A549 (cell line): Measurements from ENCODE around the gene BMP7. TPM values are rescaled to one million over a fixed set of nuclear protein-coding genes. Genes with fewer than 3 reads are reported as not detected.
A peak's percentile ranks its signal among the peaks of the same experiment; 100 is the strongest.

Source experiments
- ATAC-seq, 2 experiments: fragments of 200-7000 bp in 1 of 2; fragments of >200 bp in 1 of 2; cut with Nextera tagmentation in 1 of 2; cut with Tn5 transposase in 1 of 2; 3 replicates each; pipeline versions ENCODE4 v1.8.0 to v1.9.1; 2018 to 2020; ENCODE audit warnings: mild to moderate bottlenecking in 1 of 2, moderate library complexity in 1 of 2
- CTCF ChIA-PET: fragments of 300-600 bp; sonication (Branson Sonifier 250); formaldehyde crosslinking; extraction: SDS; loops from one replicate; lab custom pipeline; 2021; ENCODE audit warnings: antibody characterized with exemption, inconsistent platforms; lab: Yijun Ruan, JAX
- POLR2A ChIA-PET: fragments of 350-600 bp; formaldehyde crosslinking; extraction: SDS; loops from one replicate; lab custom pipeline; 2021; ENCODE audit warnings: antibody characterized with exemption, inconsistent platforms; lab: Yijun Ruan, JAX
- DNase-seq, 2 experiments: peaks; one replicate each; pipeline versions ENCODE4 v3.0.0 to v3.0.0-alpha.2; 2011 to 2016; ENCODE audit warnings: low read depth in 1 of 2, low spot score in 1 of 2
- FAIRE-seq: peaks from 2 replicates; lab custom pipeline; 2011; peaks lifted over from hg19 to GRCh38; lab: Jason Lieb, UNC
- H3K27ac ChIP-seq, 2 experiments: fragments of >200 bp; sonication (Bioruptor Twin); formaldehyde crosslinking; 3 replicates each; pipeline ENCODE4 v1.5.1; 2016 to 2017
- H3K4me1 ChIP-seq: fragments of >200 bp; sonication (Bioruptor Twin); formaldehyde crosslinking; 3 replicates; pipeline ENCODE4 v1.6.1; 2016
- H3K4me2 ChIP-seq: fragments of >200 bp; sonication (Bioruptor Twin); formaldehyde crosslinking; 3 replicates; pipeline ENCODE4 v1.6.1; 2016
- H3K4me3 ChIP-seq: fragments of >200 bp; sonication (Bioruptor Twin); formaldehyde crosslinking; 3 replicates; pipeline ENCODE4 v1.5.1; 2016
- H3K9me3 ChIP-seq: fragments of >200 bp; sonication (Bioruptor Twin); formaldehyde crosslinking; 3 replicates; pipeline ENCODE4 v1.6.1; 2016
- ATOH8 ChIP-seq: fragments of 250-450 bp; sonication (Bioruptor Pico); IDR thresholded peaks from 2 replicates; pipeline ENCODE4 v1.5.0; 2020; ENCODE audit warnings: low read depth, mild to moderate bottlenecking, moderate library complexity
- CBX2 ChIP-seq: fragments of 200-600 bp; sonication (generic); IDR thresholded peaks from 2 replicates; pipeline ENCODE4 v1.6.1; 2016; ENCODE audit warnings: low read depth, mild to moderate bottlenecking, borderline replicate concordance
- CEBPB ChIP-seq, 2 experiments: fragments of >200 bp in 1 of 2; sonication (Bioruptor Twin) in 1 of 2; formaldehyde crosslinking in 1 of 2; IDR thresholded peaks; 2 replicates each; pipeline ENCODE4 v1.6.1; 2012 to 2016
- FOXS1 ChIP-seq: fragments of 250-450 bp; sonication (Bioruptor Pico); IDR thresholded peaks from 2 replicates; pipeline ENCODE4 v1.5.0; 2020; ENCODE audit warnings: mild to moderate bottlenecking, moderate library complexity
- GATA3 ChIP-seq: IDR thresholded peaks from 2 replicates; pipeline ENCODE4 v1.6.1; 2012; ENCODE audit warnings: borderline replicate concordance
- HDAC2 ChIP-seq: fragments of 200-600 bp; sonication (generic); IDR thresholded peaks from 2 replicates; pipeline ENCODE4 v1.6.1; 2016
- HOXA7 ChIP-seq: fragments of 250-450 bp; sonication (Bioruptor Pico); IDR thresholded peaks from 2 replicates; pipeline ENCODE4 v1.5.0; 2020; ENCODE audit warnings: mild to moderate bottlenecking, moderate library complexity
- JUNB ChIP-seq: fragments of >200 bp; sonication (Bioruptor Twin); formaldehyde crosslinking; IDR thresholded peaks from 2 replicates; pipeline ENCODE4 v1.6.1; 2016
- KDM1A ChIP-seq: fragments of 200-600 bp; sonication (generic); IDR thresholded peaks from 2 replicates; pipeline ENCODE4 v1.6.1; 2016; ENCODE audit warnings: low read depth, mild to moderate bottlenecking
- MAFK ChIP-seq: fragments of 450-650 bp; IDR thresholded peaks from 2 replicates; pipeline ENCODE4 v1.6.1; 2014; ENCODE audit not compliant: partially characterized antibody
- NPAS2 ChIP-seq: fragments of 250-450 bp; sonication (Bioruptor Pico); IDR thresholded peaks from 2 replicates; pipeline ENCODE4 v1.8.0; 2022; ENCODE audit warnings: mild to moderate bottlenecking, moderate library complexity, borderline replicate concordance
- PHF8 ChIP-seq: fragments of 200-600 bp; sonication (generic); IDR thresholded peaks from 2 replicates; pipeline ENCODE4 v1.6.1; 2016; ENCODE audit warnings: low read depth, mild to moderate bottlenecking, antibody characterized with exemption, moderate library complexity, borderline replicate concordance
- POLR2A ChIP-seq: IDR thresholded peaks from 2 replicates; pipeline ENCODE4 v1.6.1; 2012; ENCODE audit warnings: mild to moderate bottlenecking, low read length
- POLR2AphosphoS2 ChIP-seq: conservative IDR thresholded peaks from 2 replicates; pipeline ENCODE4 v1.6.1; 2012; ENCODE audit warnings: low read length, improper control_type of control experiment, inconsistent platforms
- RAD21 ChIP-seq, 2 experiments: fragments of >200 bp in 1 of 2; sonication (Bioruptor Twin) in 1 of 2; formaldehyde crosslinking in 1 of 2; IDR thresholded peaks in 1 of 2; conservative IDR thresholded peaks in 1 of 2; 2 replicates in 1 of 2; 3 replicates in 1 of 2; pipeline ENCODE4 v1.6.1; 2012 to 2018; ENCODE audit warnings: inconsistent platforms in 1 of 2
- RARB ChIP-seq: fragments of 250-450 bp; sonication (Bioruptor Pico); IDR thresholded peaks from 2 replicates; pipeline ENCODE4 v1.8.0; 2021; ENCODE audit warnings: mild to moderate bottlenecking, moderate library complexity
- RFX5 ChIP-seq: fragments of 450-650 bp; IDR thresholded peaks from 2 replicates; pipeline ENCODE4 v1.7.1; 2014; ENCODE audit warnings: antibody characterized with exemption, mild to moderate bottlenecking, moderate library complexity
- SMC3 ChIP-seq: fragments of >200 bp; sonication (Bioruptor Twin); formaldehyde crosslinking; IDR thresholded peaks from 3 replicates; pipeline ENCODE4 v1.6.1; 2018; ENCODE audit warnings: inconsistent platforms
- SREBF2 ChIP-seq: fragments of 450-650 bp; IDR thresholded peaks from 2 replicates; pipeline ENCODE4 v1.6.1; 2014; ENCODE audit warnings: mild to moderate bottlenecking, moderate library complexity
- TFCP2L1 ChIP-seq: fragments of 250-450 bp; sonication (Bioruptor Pico); IDR thresholded peaks from 2 replicates; pipeline ENCODE4 v1.5.0; 2021; ENCODE audit warnings: mild to moderate bottlenecking
- TP53 ChIP-seq: fragments of 250-450 bp; sonication (Bioruptor Pico); IDR thresholded peaks from 2 replicates; pipeline ENCODE4 v1.5.0; 2021; ENCODE audit warnings: mild to moderate bottlenecking, moderate library complexity
- ZSCAN20 ChIP-seq: fragments of 250-450 bp; sonication (Bioruptor Pico); IDR thresholded peaks from 2 replicates; pipeline ENCODE4 v1.8.0; 2022; ENCODE audit warnings: mild to moderate bottlenecking, moderate library complexity
- WGBS: methylation state at CpG from one replicate; pipeline ENCODE4 v1.1.6; 2017; ENCODE audit errors: missing lambda C conversion rate; 5-methylcytosine and 5-hydroxymethylcytosine counted together
- polyA plus RNA-seq, 4 experiments: library from polyadenylated mRNA; depleted of rRNA in 3 of 4; stranded (reverse); fragments of >200 nt; fragmentation: RNase III in 1 of 4; extraction: RNeasy Plus Mini Kit Qiagen cat#74134 plus additional on column Dnase treatment in 1 of 4; gene quantifications; 2 replicates in 3 of 4; 3 replicates in 1 of 4; pipeline ENCODE4 v1.2.3, GENCODE V29; 2011 to 2017
- TF ChIP-seq, protein P1 (sequence below): fragments of 250-450 bp; sonication (Bioruptor Pico); IDR thresholded peaks from 2 replicates; pipeline ENCODE4 v1.5.0; 2021; ENCODE audit warnings: mild to moderate bottlenecking, moderate library complexity, borderline replicate concordance
- TF ChIP-seq, protein P2 (sequence below): fragments of 200-600 bp; sonication (generic); IDR thresholded peaks from 2 replicates; pipeline ENCODE4 v1.6.1; 2016; ENCODE audit warnings: antibody characterized with exemption, mild to moderate bottlenecking, moderate library complexity

The BMP7 gene
- polyA plus RNA-seq, 2 of the 4 experiments (the other 2 are of a cell fraction), result 0.08 to 0.22 TPM

GRCh38 chr20:57247292-57247965, 19.0 kb downstream of the BMP7 start:
- no peak for DNase-seq
- Histone ChIP-seq H3K9me3 (no peaks in the 10 kb centered on the region), H3K4me2 (no peak overlapping the region), H3K27ac (no peak overlapping the region), H3K4me1 (no peaks in the 10 kb centered on the region)
- POLR2A ChIA-PET, result no interaction called here
- no peak for FAIRE-seq
- no peak for ATAC-seq
- TF ChIP-seq JUNB, result no peak
- TF ChIP-seq, all 56 proteins: peak for 0
- H3K4me3 ChIP-seq, result no peak overlapping the region
- WGBS, result 33% methylated on average over 8 of the region's 8 CpGs
- CTCF ChIA-PET, result interaction anchor here (0.9 to 1.0 kb wide), 2 partner anchors 9 to 17 kb away, joined by 3 read pairs; no protein-coding TSS in a partner anchor

- DNase-seq, result no peak
- H3K4me1 ChIP-seq, result no peaks in the 10 kb centered on the region
- TF ChIP-seq POLR2AphosphoS2, result no peak
- TF ChIP-seq, protein P1, sequence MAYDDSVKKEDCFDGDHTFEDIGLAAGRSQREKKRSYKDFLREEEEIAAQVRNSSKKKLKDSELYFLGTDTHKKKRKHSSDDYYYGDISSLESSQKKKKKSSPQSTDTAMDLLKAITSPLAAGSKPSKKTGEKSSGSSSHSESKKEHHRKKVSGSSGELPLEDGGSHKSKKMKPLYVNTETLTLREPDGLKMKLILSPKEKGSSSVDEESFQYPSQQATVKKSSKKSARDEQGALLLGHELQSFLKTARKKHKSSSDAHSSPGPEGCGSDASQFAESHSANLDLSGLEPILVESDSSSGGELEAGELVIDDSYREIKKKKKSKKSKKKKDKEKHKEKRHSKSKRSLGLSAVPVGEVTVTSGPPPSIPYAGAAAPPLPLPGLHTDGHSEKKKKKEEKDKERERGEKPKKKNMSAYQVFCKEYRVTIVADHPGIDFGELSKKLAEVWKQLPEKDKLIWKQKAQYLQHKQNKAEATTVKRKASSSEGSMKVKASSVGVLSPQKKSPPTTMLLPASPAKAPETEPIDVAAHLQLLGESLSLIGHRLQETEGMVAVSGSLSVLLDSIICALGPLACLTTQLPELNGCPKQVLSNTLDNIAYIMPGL (CRISPR knock-in tag), result no peak
- TF ChIP-seq HOXA7 (CRISPR knock-in tag), result no peak
- TF ChIP-seq POLR2A, result no peak
- TF ChIP-seq ZSCAN20 (CRISPR knock-in tag), result no peak
- no peak for TF ChIP-seq RFX5
- TF ChIP-seq SREBF2, result no peak
- no peak for TF ChIP-seq GATA3
- no peak for TF ChIP-seq SMC3
- no peak for TF ChIP-seq TP53
- no peak for TF ChIP-seq PHF8
- TF ChIP-seq MAFK, result no peak
- TF ChIP-seq, all 56 proteins: peak for 0
- POLR2A ChIA-PET, result no interaction called here
- whole genome bisulfite sequencing, result 76% methylated on average over 5 of the region's 5 CpGs
- Histone ChIP-seq H3K9me3 (no peaks in the 10 kb centered on the region), H3K27ac (no peak overlapping the region), H3K4me3 (no peak overlapping the region), H3K4me2 (no peak overlapping the region)
- ATAC-seq (no peak), FAIRE-seq (no peak)
- CTCF ChIA-PET, result no interaction called here
Observed at GRCh38 chr20:57245997-57246396, 20.4 kb downstream of the BMP7 start.

DNA sequence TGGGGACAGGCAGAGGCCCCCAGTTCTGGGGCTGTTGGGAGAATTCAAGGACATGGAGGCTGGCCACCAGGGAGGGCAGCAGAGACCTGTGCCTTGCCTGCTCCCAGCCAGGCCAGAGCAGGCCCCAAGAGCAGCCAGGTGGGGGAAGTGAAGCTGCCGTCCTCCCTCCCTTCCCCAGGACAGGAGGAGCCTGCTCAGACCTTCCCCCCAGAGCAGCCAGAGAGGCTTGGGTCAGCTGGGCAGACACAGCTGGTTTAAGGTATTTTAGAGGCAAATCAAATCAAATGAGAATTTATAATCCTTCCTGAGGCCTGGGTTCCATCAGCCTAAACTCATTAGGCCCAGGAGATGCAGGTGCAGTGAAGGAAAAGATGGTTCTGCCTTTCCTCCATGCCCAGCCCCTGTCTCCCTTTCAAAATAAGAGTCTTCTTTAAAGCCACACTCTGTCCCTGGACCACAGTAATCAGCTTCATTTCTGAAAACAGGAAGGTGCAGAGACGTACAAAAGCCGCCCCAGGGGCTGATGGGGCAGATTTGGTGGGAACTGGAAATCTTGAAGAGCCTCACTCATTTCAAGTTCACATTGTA, 21.7 kb downstream of the BMP7 start:
- TF ChIP-seq TP53, result no peak
- no peak for TF ChIP-seq HDAC2
- TF ChIP-seq RAD21 (conservative IDR thresholded peaks at IDR 0.05 in 1 of 2, IDR thresholded peaks at IDR 0.05 in 1 of 2), result 0 out of 5 replicates have a peak, but pooled peaks of 1 of the 2 experiments have one; percentile 5
- no peak for TF ChIP-seq KDM1A
- no peak for TF ChIP-seq ATOH8 (CRISPR knock-in tag)
- CTCF ChIA-PET, result interaction anchor here (0.8 to 1.5 kb wide), 2 partner anchors 140 to 153 kb away, joined by 4 to 5 read pairs; no protein-coding TSS in a partner anchor
- Histone ChIP-seq H3K4me3 (no peak overlapping the region), H3K4me1 (no peaks in the 10 kb centered on the region), H3K4me2 (no peak overlapping the region), H3K9me3 (no peaks in the 10 kb centered on the region), H3K27ac (no peak overlapping the region)
- FAIRE-seq (no peak), DNase-seq (no peak), ATAC-seq (peak; percentile 75 to 76; a peak in 4 of 6 replicates)
- 70% methylated on average over 3 of the region's 3 CpGs for WGBS
- POLR2A ChIA-PET, result no interaction called here

- ChIA-PET CTCF (interaction anchor here (1.5 kb wide), 1 partner anchor 152 kb away, joined by 5 read pairs; no protein-coding TSS in a partner anchor), POLR2A (no interaction called here)
- Histone ChIP-seq H3K4me2 (no peak overlapping the region), H3K9me3 (no peaks in the 10 kb centered on the region), H3K27ac (no peak overlapping the region), H3K4me1 (no peaks in the 10 kb centered on the region), H3K4me3 (no peak overlapping the region)
- WGBS, result 68% methylated on average over 7 of the region's 7 CpGs
- FAIRE-seq (no peak), DNase-seq (no peak), ATAC-seq (peak; percentile 17 to 24; a peak in 2 of 6 replicates)
- no peak for TF ChIP-seq ZSCAN20 (CRISPR knock-in tag)
- TF ChIP-seq MAFK, result no peak
- TF ChIP-seq, protein P2, sequence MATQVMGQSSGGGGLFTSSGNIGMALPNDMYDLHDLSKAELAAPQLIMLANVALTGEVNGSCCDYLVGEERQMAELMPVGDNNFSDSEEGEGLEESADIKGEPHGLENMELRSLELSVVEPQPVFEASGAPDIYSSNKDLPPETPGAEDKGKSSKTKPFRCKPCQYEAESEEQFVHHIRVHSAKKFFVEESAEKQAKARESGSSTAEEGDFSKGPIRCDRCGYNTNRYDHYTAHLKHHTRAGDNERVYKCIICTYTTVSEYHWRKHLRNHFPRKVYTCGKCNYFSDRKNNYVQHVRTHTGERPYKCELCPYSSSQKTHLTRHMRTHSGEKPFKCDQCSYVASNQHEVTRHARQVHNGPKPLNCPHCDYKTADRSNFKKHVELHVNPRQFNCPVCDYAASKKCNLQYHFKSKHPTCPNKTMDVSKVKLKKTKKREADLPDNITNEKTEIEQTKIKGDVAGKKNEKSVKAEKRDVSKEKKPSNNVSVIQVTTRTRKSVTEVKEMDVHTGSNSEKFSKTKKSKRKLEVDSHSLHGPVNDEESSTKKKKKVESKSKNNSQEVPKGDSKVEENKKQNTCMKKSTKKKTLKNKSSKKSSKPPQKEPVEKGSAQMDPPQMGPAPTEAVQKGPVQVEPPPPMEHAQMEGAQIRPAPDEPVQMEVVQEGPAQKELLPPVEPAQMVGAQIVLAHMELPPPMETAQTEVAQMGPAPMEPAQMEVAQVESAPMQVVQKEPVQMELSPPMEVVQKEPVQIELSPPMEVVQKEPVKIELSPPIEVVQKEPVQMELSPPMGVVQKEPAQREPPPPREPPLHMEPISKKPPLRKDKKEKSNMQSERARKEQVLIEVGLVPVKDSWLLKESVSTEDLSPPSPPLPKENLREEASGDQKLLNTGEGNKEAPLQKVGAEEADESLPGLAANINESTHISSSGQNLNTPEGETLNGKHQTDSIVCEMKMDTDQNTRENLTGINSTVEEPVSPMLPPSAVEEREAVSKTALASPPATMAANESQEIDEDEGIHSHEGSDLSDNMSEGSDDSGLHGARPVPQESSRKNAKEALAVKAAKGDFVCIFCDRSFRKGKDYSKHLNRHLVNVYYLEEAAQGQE, result no peak
- TF ChIP-seq CEBPB (IDR thresholded peaks at IDR 0.05), result no peak
- TF ChIP-seq CBX2, result no peak
- TF ChIP-seq TFCP2L1, result no peak
- TF ChIP-seq FOXS1, result no peak
- no peak for TF ChIP-seq HDAC2
- no peak for TF ChIP-seq NPAS2
- no peak for TF ChIP-seq RARB (CRISPR knock-in tag)
- TF ChIP-seq RFX5, result no peak
Observed at GRCh38 chr20:57244221-57244585, 22.2 kb downstream of the BMP7 start.
